ENCODE measurements around the gene RHEB.
A peak's percentile ranks its signal among the peaks of the same experiment; 100 is the strongest.

RHEB gene

GRCh38 chr7:151447901-151448260 is 71.8 kb downstream of the RHEB start:
- no peak for DNase-seq

DNA sequence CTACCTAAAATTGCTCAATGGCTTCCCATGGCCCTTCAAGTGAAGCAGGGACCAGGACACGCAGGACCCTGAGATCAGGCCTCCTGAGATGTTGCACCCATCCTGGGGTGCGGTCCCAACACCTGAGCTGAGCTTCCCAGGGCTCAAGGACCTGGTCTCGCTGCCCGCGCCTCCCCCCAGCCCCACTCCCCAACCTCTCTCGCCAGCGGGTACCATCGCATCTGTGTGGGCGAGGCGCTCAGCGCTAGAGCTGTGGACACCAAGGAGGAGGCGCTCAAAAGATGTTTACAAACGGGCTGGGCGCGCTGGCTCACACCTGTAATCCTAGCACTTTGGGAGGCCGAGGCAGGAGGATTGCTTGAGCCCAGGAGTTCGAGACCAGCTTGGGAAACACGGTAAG is 72.4 kb downstream of the RHEB start:
- DNase-seq = no peak

- no peak for DNase-seq
These were observed 73.3 kb downstream of the RHEB start for GRCh38 chr7:151446412-151446811.

DNA sequence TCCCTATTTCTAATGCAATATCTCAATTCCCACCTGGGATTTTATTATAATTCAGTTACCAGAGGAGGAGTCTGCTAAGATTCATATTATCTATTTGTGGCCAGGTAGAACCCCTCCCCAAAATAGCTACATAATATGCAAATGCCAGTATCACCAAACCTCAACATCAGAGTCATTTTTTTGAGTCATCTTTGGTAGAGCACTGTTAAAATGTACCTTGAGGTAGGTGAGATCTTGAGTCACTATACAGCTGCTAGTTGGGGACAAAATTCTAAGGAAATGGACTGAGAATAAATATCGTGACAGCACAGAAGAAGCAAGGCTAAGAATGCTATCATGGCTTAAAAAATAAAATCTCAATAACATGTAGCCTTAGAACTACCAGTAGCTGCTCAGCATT is 75.1 kb downstream of the RHEB start:
- no peak for DNase-seq

DNA sequence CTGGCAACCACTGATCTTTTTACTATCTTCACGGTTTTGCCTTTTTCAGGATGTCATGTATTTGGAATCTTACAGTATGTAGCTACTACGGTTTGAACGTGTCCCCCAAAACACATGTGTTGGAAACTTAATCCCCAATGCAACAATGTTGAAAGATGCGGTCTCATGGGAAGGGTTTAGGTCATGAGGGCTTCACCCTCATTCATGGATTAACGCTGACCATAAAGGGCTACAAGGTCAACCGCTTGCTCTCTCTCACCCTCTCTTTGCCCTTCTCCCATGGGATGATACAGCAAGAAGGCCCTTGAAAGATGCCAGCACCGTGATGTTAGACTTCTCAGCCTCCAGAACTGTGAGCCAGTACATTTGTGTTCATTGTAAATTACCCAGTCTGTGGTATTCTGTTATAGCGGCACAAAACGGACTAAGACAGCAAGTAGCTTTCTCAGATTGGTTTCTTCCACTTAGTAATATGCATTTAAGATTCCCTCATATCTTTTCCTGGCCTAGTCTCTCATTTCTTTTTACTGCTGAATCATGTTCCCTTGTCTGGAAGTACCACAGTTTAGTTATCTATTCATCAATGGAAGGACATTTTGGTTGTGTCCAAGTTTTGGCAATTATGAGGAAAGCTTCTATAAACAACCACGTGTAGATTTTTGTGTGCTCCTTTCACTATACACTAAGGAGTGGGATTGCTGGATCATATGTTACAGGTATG is 76.8 kb downstream of the RHEB start:
- no peak for DNase-seq

DNA sequence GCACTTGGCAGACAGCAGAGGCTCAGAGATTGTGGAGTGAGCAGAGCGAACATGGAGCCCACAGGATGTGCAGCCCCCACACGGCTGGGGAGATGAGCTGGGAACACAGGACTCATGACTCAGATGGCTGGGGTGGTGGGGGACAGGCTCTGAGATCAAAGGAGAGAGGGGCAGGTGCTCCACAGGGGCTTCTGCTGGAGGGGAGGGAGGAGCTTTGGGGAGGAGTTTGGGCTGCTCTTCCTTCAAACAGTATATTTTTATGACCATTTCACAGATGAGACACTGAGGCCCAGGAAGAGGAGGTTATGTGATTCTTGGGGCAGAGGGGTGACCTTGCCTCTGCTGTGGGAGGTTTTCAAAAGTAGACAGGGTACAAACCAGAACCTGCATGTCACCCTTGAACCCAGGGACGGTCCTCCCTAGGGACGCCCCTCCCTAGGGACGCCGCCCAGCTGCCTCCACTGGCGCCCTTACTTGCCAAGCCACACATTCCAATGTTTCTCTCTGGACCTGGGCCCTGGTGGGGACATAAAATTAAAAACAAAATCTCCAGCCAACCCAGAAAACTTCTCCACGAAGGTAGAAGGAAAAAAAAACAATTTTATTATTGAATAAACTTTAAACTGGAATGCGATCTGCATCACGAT is 78.8 kb downstream of the RHEB start:
- no peak for DNase-seq

DNA sequence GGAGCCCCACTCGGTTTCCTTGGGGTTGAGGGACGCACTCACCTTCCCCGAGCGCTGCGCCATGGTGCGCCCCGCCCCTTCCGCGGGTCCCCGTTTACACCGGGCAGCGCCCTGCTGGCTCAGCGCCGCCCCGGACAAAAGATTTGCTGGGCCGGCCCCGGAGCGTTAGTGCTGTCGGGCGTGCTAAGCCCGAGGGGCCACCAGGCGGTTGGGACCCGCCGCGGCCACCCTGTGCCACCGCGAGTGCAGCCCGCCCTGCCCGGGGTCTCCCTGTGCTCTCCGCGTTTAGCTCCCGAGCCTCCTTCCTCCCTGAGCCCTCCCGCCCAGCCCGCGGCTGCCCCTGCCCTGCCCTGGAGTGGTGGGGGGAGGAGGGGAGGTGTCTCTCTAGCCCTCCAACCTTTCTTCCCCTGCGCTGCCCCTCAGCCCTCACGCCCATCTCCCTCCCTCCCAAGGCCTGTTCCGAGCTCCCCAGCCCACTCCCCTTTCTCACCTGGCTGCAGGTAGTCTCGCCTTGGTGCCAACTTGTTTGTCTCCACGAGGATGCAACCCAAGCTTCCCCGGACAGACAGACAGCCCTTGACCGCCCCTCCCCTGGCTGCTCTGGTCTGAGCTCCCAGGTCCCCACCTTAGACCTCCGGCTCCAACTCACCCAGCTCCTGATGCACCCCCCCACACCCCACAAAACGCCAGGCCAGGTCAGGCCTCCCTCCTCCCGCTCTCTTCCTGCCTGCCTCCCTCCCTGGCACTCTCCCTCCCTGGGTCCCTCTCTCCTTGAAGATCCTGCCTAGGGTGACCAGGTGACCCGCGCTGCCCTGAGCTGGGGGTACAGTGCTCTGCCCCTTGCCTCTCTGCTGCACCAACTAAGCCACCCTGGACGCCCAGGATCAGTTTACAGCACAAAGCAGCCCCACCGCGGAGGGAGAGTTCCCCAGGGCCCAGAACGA is 79.6 kb downstream of the RHEB start, which contains the start of gene CRYGN:
CRYGN (minus strand) TSS at position 287 of the 944 bp plus-strand sequence; CDS start at position 63, 224 bp downstream.
- DNase-seq = no peak

DNA sequence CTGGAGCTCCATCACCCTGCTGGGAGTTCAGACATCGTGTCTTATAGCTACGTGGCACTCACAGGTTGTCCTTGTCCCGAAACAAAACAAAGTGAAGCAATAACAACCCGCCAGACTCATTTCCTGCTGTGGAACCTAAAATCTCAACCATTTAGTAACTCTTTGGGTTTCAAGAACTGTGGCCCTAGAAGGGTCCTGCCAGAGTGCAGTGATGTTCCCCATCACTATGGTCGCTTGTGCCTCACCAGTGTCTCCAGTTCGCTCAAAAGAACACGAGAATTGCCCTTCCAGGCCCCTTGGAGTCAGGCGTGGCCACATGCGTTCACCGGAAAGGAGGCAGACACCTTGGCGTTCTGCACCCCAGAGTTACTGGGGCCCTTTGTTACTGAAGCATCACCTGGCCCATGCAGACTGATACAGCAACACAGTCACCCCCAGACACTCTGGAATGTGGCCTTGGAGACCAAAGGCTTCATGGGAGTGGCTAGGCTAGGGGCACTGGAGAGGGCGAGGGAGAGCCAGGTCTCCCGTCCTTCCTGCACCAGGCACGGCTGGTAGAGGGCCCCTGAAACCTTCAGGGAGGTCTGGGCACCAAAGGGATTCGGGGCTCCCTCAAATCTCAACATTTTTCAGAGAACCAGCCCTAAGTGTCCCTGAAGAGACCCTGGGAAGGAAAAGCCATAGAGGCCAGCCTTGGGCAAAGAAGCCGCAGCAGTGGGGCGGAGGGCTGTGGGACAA is 80.7 kb downstream of the RHEB start:
- no peak for DNase-seq

DNA sequence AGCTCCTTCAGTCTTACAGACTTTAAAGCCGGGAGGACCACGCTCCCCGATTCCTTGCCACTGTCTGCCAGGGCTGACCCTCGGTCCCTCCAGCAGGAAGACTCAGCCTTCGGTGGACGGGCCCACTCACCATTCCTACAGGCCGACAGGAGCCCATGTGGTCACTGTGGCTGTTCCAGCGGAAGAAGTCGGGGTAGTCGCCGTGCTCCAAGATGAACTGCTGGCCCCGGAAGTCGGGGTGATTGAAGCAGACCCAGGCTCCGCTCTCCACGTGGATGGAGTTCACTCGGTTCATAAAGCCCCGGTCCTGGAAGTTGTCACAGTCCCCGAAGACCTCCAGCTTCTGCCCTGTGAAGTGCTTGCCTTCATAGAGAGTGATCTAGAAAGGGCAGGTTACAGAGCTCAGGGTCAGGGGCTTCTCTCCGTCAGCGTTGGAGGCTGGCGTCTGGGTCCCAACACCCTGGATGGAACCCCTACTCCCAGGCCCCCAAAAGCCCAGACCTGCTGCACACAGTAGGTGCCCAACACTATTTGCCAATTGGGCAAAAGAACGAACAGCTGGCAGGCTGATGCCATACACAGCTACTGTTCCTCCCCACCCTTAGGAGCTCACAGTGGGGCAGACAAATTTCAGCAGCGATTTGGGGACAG is 81.7 kb downstream of the RHEB start:
- no peak for DNase-seq

GRCh38 chr7:151437159-151437553 is 82.5 kb downstream of the RHEB start:
- DNase-seq = no peak

- no peak for DNase-seq
These were observed 83.1 kb downstream of the RHEB start for GRCh38 chr7:151436446-151437158.

GRCh38 chr7:151435971-151436370 is 83.7 kb downstream of the RHEB start:
- no peak for DNase-seq

GRCh38 chr7:151435103-151435916 is 84.4 kb downstream of the RHEB start:
- no peak for DNase-seq

DNA sequence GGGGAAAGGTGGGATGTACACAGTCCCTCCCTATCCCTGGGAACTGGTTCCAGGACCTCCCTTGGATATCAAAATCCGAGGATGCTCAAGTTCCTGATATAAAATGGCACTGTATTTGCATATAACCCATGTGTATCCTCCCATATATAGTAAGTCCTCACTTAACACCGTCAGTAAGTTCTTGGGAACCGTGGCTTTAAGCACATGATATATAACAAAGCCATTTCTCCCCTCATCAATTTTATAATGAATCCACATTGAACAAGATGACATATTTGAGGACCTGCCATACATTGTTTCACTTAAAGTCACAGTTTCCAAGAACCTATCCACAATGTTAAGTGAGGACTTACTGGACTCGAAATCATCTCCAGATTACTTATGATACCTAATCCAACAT is 85.1 kb downstream of the RHEB start:
- no peak for DNase-seq

GRCh38 chr7:151433721-151434400 is 85.8 kb downstream of the RHEB start:
- no peak for DNase-seq

DNA sequence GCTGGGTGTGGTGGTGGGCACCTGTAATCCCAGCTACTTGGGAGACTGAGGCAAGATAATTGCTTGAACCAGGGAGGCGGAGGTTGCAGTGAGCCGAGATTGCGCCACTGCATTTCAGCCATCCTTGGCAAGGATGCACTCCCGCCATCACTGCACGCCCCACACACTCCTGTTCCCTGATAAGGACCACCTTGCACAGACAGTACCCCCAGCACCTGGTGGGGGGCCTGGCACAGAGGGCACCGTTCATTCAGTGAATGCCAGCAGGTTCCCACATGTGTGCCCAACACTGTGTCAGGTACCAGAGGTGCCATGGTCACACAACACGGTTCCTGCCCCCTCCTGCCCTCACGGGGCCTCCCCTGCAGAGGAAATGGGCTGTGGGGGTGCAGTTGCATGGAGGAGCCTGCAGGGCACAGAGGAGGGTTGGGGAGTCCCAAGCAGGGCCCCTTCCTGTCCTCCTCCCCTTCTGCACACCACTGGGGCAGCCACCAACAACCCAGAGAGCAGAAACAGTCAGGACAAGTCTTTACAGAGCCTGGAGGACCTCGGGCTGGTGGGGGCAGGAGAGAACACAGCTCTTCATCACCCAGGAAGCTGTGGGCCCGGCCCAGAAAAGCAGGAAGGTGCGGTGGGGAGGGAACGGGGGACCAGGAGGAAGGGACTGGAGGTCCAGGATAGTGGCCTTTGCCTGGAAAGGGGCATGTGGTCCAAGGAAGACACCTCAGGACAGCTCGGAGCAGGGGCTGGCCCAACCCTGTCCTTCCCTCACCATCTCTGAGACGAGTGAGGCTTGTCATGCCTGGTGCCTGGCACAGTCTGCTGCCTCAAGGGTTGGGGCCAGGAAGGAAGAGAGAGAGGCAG is 86.8 kb downstream of the RHEB start:
- DNase-seq = peak; percentile 61 to 68

GRCh38 chr7:151431768-151432311 is 87.9 kb downstream of the RHEB start:
- DNase-seq = no peak

DNA sequence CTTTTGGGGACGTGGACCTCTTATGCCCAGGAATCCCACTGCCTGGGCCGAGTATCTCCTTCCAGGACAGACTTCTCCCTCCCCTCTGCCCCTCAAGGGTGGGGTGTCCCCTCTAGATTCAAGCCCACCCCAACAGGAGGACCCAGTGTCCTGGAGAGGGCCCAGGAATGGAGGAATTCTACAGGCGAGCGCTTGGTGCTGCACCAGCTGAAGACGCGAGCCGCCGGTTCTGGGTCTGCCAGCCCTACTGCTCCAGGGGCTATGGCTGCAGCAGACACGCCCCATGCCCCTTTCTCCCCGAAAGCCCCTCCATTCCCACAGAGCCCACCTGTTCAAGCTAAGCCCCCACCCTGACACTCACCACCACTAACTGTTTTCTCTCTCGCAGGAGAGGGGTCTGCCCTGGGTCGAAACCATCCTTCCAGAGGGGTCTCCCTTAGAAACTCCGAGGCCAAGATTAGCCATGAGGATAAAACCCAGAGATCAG is 88.4 kb downstream of the RHEB start:
- no peak for DNase-seq

Measured in CD4-positive, alpha-beta T cell treated with Interleukin-1 beta for 1 hour (primary cell).